GM12873 (cell line): ENCODE measurements around the gene CCDC92.

Experiments used
- TF ChIP-seq, protein P1 (sequence below): IDR thresholded peaks from 2 replicates; pipeline ENCODE4 v1.5.1; 2012; ENCODE audit warnings: low read depth, mild to moderate bottlenecking, moderate library complexity, low read length, control low read depth; ENCODE audit not compliant: insufficient read depth; ENCODE audit errors: missing control alignments

CCDC92 gene

GRCh38 chr12:123995023-123995748 is 22.6 kb upstream of the CCDC92 start:
- TF ChIP-seq, protein P1, sequence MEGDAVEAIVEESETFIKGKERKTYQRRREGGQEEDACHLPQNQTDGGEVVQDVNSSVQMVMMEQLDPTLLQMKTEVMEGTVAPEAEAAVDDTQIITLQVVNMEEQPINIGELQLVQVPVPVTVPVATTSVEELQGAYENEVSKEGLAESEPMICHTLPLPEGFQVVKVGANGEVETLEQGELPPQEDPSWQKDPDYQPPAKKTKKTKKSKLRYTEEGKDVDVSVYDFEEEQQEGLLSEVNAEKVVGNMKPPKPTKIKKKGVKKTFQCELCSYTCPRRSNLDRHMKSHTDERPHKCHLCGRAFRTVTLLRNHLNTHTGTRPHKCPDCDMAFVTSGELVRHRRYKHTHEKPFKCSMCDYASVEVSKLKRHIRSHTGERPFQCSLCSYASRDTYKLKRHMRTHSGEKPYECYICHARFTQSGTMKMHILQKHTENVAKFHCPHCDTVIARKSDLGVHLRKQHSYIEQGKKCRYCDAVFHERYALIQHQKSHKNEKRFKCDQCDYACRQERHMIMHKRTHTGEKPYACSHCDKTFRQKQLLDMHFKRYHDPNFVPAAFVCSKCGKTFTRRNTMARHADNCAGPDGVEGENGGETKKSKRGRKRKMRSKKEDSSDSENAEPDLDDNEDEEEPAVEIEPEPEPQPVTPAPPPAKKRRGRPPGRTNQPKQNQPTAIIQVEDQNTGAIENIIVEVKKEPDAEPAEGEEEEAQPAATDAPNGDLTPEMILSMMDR, result no peak

DNA sequence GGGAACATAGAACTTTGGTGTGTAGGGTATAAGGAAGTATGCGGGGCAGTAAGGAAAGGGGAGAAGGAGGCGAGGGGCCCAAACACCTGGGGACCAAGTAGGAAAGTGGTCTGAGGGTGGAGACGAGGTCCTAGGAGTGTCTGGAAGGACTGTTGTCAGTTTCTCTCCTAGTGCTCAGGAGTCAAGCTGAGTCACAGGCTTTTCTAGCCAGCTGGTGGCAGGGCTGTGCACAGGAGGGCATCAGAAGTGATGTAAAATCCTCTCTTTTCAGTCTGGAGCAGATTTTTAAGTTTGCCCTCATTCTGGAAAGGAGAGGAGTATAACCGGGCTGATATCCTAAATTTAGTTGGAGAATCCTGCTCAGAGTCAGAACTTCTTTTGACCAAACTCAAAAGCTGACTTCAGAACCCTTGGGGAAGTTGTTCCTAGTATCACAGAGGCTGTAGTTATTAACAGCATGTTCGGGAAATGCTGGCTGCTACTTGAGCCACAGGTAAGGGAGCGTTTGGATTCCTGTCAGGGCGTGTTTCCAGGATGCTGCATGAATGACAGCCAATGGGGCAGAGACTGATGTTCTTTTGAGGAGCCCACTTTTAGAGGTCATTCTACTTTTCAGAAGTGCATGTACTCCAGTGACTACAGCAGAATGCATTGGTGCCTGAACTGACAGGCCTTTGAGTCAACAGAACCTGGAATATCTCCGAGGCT is 19.6 kb upstream of the CCDC92 start:
- TF ChIP-seq, protein P1, result no peak

- TF ChIP-seq, protein P1, result no peak
Measured at GRCh38 chr12:123991372-123991951, 18.8 kb upstream of the CCDC92 start.

GRCh38 chr12:123990511-123990910 is 17.9 kb upstream of the CCDC92 start:
- TF ChIP-seq, protein P1, result no peak

DNA sequence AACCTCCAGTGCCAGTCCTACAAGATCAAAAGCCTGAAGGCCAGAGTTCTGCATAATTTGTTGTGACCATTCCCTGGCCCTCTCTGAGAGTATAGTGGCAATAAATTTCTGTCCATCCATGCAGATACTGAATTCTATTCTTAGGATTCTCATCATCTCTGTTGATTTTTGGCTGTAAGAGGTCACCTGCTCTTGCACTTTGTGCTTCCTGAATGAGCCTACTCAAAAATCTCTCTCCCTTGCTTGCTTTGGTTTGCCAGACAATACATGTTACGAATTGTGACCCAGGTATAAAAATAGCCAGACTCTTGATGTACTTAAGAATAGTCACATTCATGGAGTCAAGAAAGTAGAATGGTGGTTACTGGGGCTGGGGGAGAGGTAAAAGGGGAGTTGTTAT is 17.1 kb upstream of the CCDC92 start:
- TF ChIP-seq, protein P1, result no peak

DNA sequence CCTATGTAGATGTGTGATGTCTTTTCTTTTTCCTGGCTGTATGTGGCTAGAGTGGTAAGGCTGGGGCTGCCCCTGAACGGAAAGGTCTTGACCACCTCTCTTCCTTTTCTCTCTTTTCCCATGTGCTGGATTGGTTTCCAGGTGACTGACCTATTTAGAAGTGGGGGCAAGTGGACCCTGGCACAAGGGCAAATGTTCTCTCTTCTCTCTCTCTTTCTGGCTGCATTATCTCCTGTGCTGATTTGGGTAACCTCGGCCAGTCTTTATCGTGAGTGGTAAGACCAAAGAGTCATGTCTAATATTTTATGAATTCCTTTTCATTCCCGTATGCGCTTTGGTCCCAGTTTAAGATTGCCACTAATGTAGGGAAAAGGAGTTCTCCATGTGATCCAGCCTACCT is 16.5 kb upstream of the CCDC92 start:
- TF ChIP-seq, protein P1, result no peak

DNA sequence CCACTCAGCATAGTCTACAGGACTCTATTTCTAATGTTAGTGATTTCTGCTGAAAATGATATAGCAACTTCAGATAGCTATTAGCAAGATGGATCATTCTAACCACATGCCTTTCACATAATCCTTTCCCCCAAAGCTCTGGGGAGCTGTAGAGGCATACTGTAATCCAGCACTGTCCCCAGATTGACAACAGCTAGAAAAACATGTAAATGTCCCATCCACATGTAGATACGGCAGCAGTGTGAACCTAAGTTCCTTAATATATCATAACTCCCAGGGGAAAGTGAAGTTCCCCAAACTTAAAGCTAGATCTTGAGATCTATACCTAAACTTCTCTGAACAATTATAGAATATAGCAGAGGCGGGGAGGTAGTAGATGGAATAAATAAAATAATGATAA is 14.4 kb upstream of the CCDC92 start:
- TF ChIP-seq, protein P1, result no peak
